ENCODE measurements around the gene POC1B.

GRCh38 chr12:89464974-89465592 lies 60.8 kb downstream of the POC1B start:
- TF ChIP-seq CTCF (IDR thresholded peaks at IDR 0.05) = no peak
- no peak for TF ChIP-seq IRF2 (CRISPR knock-in tag; IDR thresholded peaks at IDR 0.05; ENCODE audit: borderline replicate concordance, low read depth)
- no peak for TF ChIP-seq ESRRA (CRISPR knock-in tag; IDR thresholded peaks at IDR 0.05; ENCODE audit: borderline replicate concordance)
- no peak for TF ChIP-seq NR2C2 (CRISPR knock-in tag; IDR thresholded peaks at IDR 0.05)
- TF ChIP-seq CREM (CRISPR knock-in tag; IDR thresholded peaks at IDR 0.05) = no peak
- no peak for TF ChIP-seq ZNF121 (CRISPR knock-in tag; IDR thresholded peaks at IDR 0.05)
- no peak for TF ChIP-seq SP1 (CRISPR knock-in tag; conservative IDR thresholded peaks at IDR 0.05)

Data from WTC11 (cell line).